Ovary (tissue), 3 donors: ENCODE data around the gene FLNB.

Experiments
- CTCF ChIP-seq, 3 donors: fragments of 450-650 bp in 2 of 3; fragments of 200-600 bp in 1 of 3; IDR thresholded peaks; one replicate each; pipeline versions ENCODE4 v1.5.1 to v1.8.0; 2016 to 2022; ENCODE audit warnings: antibody characterized with exemption in 3 of 3, mild to moderate bottlenecking in 1 of 3
- EP300 ChIP-seq: sonication (generic); formaldehyde crosslinking; IDR thresholded peaks from one replicate; pipeline ENCODE4 v1.6.1; 2017; ENCODE audit warnings: antibody characterized with exemption
- donor health status: DM: no; HTN: no; CAD: no.

GRCh38 chr3:58013973-58014649 is 5.9 kb downstream of the FLNB start:
- TF ChIP-seq CTCF (IDR thresholded peaks at IDR 0.05) (no peak), EP300 (no peak)
